Activated T-cell treated with anti-CD3 and anti-CD28 coated beads, Interleukin-2, amount 50 U/mL, for 1 hour (primary cell): ENCODE data around the gene RASGRF1.

Experiments used
- DNase-seq: peaks from one replicate; pipeline ENCODE4 v3.0.0-alpha.2; 2020

The RASGRF1 gene

GRCh38 chr15:79066391-79067071 lies 24.0 kb downstream of the RASGRF1 start:
- DNase-seq, result no peak

GRCh38 chr15:79065706-79066376 lies 24.7 kb downstream of the RASGRF1 start:
- no peak for DNase-seq

GRCh38 chr15:79065361-79065705 lies 25.2 kb downstream of the RASGRF1 start:
- no peak for DNase-seq

- DNase-seq, result no peak
Observed at GRCh38 chr15:79064496-79064895, 26.1 kb downstream of the RASGRF1 start.

GRCh38 chr15:79060175-79060574 lies 30.4 kb downstream of the RASGRF1 start:
- DNase-seq, result no peak

- no peak for DNase-seq
Observed at GRCh38 chr15:79059081-79059572, 31.5 kb downstream of the RASGRF1 start.

GRCh38 chr15:79058260-79058850 lies 32.2 kb downstream of the RASGRF1 start:
- DNase-seq, result no peak

- DNase-seq, result no peak
Observed at GRCh38 chr15:79057050-79057449, 33.5 kb downstream of the RASGRF1 start.

GRCh38 chr15:79054350-79054749 lies 36.2 kb downstream of the RASGRF1 start:
- DNase-seq, result no peak

- no peak for DNase-seq
Observed at GRCh38 chr15:79053894-79054293, 36.7 kb downstream of the RASGRF1 start.

- DNase-seq, result no peak
Observed at GRCh38 chr15:79051941-79052731, 38.4 kb downstream of the RASGRF1 start.

GRCh38 chr15:79051029-79051428 lies 39.6 kb downstream of the RASGRF1 start:
- no peak for DNase-seq

- no peak for DNase-seq
Observed at GRCh38 chr15:79050341-79050740, 40.2 kb downstream of the RASGRF1 start.

GRCh38 chr15:79049416-79049815 lies 41.2 kb downstream of the RASGRF1 start:
- DNase-seq, result no peak

- no peak for DNase-seq
Observed at GRCh38 chr15:79047676-79048439, 42.7 kb downstream of the RASGRF1 start.

GRCh38 chr15:79046691-79047404 lies 43.7 kb downstream of the RASGRF1 start:
- DNase-seq, result no peak

GRCh38 chr15:79045041-79045440 lies 45.5 kb downstream of the RASGRF1 start:
- DNase-seq, result no peak

- DNase-seq, result no peak
Observed at GRCh38 chr15:79042213-79042928, 48.2 kb downstream of the RASGRF1 start.

GRCh38 chr15:79041601-79042168 lies 48.9 kb downstream of the RASGRF1 start:
- no peak for DNase-seq

GRCh38 chr15:79037848-79038247 lies 52.7 kb downstream of the RASGRF1 start:
- DNase-seq, result no peak

- DNase-seq, result no peak
Observed at GRCh38 chr15:79036323-79036722, 54.3 kb downstream of the RASGRF1 start.
